GF-D8 (cell line): ENCODE data around the gene TUBB2A.

Experiments used
- DNase-seq: peaks from one replicate; lab custom pipeline; 2025; lab: John Stamatoyannopoulos, UW

TUBB2A gene

GRCh38 chr6:3119040-3119723, 38.2 kb downstream of the TUBB2A start:
- no peak for DNase-seq

- peak; percentile 78 for DNase-seq
Observed at GRCh38 chr6:3118353-3119039, 38.8 kb downstream of the TUBB2A start, which contains the start of gene BPHL. Gene BPHL (plus strand): TSS chr6:3118711. CDS start chr6:3118741, 30 bp downstream.

GRCh38 chr6:3117912-3118352, 39.4 kb downstream of the TUBB2A start:
- DNase-seq, result no peak

- no peak for DNase-seq
Observed at GRCh38 chr6:3114377-3114776, 43.0 kb downstream of the TUBB2A start.

- no peak for DNase-seq
Observed at GRCh38 chr6:3109761-3110160, 47.6 kb downstream of the TUBB2A start.

GRCh38 chr6:3108746-3109414, 48.5 kb downstream of the TUBB2A start:
- DNase-seq, result no peak
